Umbilical cord (tissue), 2 donors: Measurements from ENCODE around the gene NMT2. TPM values are rescaled to one million over a fixed set of nuclear protein-coding genes. Genes with fewer than 3 reads are reported as not detected.

Experiments used
- DNase-seq: peaks from one replicate; pipeline ENCODE4 v3.0.0-alpha.2; 2015; ENCODE audit warnings: low spot score
- total RNA-seq: library from RNA; depleted of rRNA; stranded (reverse); fragments of >200 nt; gene quantifications from one replicate; pipeline ENCODE4 v1.2.3, GENCODE V29; 2014; ENCODE audit warnings: low replicate concordance; ENCODE audit not compliant: insufficient read depth

NMT2 gene
- total RNA-seq, 1 donor from 2014 or later, result 16.9 TPM

GRCh38 chr10:15092855-15093408 is 75.6 kb downstream of the NMT2 start:
- no peak for DNase-seq

DNA sequence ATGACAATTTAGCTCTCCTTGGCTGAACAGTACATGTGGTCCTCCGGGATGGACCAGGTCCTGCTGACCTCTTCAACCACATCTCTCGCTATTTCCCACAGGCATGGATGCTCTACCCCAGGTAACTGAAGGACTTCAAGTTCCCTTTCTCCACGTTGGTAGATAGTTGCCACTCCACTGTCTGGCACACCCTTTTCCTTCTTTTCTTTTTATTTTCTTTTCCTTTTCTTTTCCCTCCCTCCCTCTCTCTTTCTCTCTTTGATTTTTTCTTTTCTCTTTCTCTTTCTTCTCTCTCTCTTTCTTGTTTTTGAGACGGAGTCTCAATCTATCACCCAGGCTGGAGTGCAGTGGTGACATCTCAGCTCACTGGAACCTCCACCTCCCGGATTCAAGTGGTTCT is 77.1 kb downstream of the NMT2 start:
- no peak for DNase-seq

GRCh38 chr10:15088428-15089261 is 79.8 kb downstream of the NMT2 start, which contains the start of gene ACBD7:
Gene ACBD7 (minus strand): TSS chr10:15088776. CDS start chr10:15088728, 48 bp downstream.
- DNase-seq, result peak; percentile 83

DNA sequence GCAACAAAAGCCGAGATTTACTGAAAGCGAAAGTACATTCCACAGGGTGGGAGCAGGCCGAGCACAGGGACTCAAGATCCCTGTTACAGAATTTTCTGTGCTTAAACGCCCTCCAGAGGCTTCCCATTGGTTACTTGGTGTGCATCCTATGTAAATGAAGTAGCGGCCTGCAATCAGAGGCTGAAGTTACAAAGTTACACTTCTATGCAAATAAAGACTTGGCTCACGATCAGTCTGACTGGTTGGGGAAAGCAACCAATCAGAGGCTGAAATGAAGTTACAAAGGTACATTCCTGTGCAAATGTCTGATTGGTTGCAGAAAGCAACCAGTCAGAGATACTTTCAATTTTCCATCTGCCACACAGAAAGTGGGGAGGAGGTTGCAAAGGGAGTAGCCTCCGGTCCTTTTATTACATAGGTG is 84.0 kb downstream of the NMT2 start:
- peak; percentile 89 for DNase-seq

- DNase-seq, result no peak
These were observed 84.6 kb downstream of the NMT2 start for GRCh38 chr10:15083674-15084501.

- DNase-seq, result no peak
These were observed 93.1 kb downstream of the NMT2 start for GRCh38 chr10:15075421-15075820.

DNA sequence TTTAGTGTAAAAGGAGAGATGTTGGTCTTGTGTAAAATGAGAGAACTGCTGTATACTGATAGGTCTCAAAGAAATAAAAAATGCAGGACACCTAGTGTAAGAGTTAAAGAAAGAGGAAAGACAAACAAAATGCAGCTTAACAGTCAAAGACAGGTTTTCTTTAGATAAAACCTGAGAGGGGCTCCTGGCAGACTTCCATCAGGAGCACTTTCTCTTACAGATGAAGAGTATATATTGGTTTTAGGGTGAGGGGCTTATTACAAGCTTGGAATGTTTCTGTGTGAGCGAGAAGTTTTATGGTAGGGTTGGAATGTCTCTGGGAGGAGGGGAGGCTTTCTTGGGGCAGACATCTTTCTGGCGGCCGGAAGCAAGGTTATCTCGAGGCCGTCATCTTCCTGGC is 96.1 kb downstream of the NMT2 start:
- DNase-seq, result no peak

- DNase-seq, result no peak
These were observed 99.3 kb downstream of the NMT2 start for GRCh38 chr10:15069230-15069629.

DNA sequence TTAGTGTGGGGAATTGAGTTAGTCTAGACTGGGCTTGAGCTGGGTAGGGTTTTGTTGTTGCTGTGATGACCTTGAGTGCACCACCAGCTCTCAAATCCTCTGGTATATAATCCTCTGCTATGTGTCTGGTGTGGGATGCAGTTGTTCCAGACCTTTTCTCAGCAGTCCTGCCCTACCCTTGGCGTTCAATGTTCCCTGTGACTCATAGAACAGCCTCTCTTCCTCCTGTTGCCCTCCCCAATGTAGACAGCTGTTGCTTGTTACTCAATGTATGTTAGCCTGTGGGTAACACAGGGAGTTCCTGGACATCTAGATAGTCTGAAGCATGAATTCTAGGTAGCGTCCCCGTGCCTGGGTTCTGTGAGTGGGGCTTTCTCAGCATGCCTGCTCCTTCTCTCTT is 99.7 kb downstream of the NMT2 start:
- peak; percentile 39 for DNase-seq

- DNase-seq, result no peak
These were observed 101.3 kb downstream of the NMT2 start for GRCh38 chr10:15067154-15067553.

DNA sequence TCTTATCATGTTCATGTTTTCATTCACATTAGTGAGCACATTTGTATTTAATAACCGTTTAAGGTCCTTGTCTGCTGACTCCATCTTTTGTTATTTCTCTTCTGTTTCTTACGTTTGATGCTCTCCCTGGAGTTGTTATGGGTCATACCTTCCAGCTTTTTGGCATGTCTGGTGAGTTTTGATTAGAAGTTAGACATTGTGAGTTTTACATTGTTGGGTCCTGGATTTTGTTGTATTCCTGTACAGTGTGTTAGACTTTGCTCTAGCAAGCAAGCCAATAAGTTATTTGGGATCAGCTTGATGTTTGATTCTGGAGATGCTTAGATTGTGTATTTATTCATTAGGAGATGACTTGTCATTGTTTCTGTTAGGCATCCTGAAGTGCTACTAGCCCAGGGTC is 107.9 kb downstream of the NMT2 start:
- DNase-seq, result no peak

- no peak for DNase-seq
These were observed 108.6 kb downstream of the NMT2 start for GRCh38 chr10:15059914-15060313.

GRCh38 chr10:15058689-15059088 is 109.8 kb downstream of the NMT2 start:
- no peak for DNase-seq

Other genes starting within 250 kb of the NMT2 start
- 18.5 TPM for gene DCLRE1C, start 214.6 kb downstream of the NMT2 start, total RNA-seq
- gene MEIG1, start 209.3 kb downstream of the NMT2 start, total RNA-seq, result not detected
- gene OLAH, start 124.8 kb downstream of the NMT2 start, total RNA-seq, result 13.2 TPM
- 1.9 TPM for gene ACBD7, start 79.9 kb downstream of the NMT2 start, total RNA-seq
- 12.5 TPM for gene RPP38, start 71.3 kb downstream of the NMT2 start, total RNA-seq
- gene FAM171A1, start 202.6 kb upstream of the NMT2 start, total RNA-seq, result 2.4 TPM